ENCODE measurements around the gene GALM. TPM values are rescaled to one million over a fixed set of nuclear protein-coding genes. Genes with fewer than 3 reads are reported as not detected.

The GALM gene
- total and polyA plus RNA-seq, 2 donors (not counting 3 experiments of a cell fraction or from before 2014, with no cell fraction given): 4.8 to 6.1 TPM

- intact Hi-C loops (cut with micrococcal nuclease) (loop anchor here (5.0 kb wide), 1 partner anchor 292 kb away; the partner anchor contains the start of gene ATL2), dilution Hi-C loops (cut with MboI; ENCODE audit: extremely low pct_ligation_motif_present, low sequenced_read_pairs) (no loop called here)
- Histone ChIP-seq H3K4me2 (ENCODE audit: insufficient read depth, low read length) (no peak overlapping the region), H3K36me3 (ENCODE audit: control insufficient read depth in 2 of 2, extremely low read depth in 1 of 2, insufficient read depth in 2 of 2, low read length in 2 of 2) (no peaks in the 10 kb centered on the region), H3K27me3 (ENCODE audit: control insufficient read depth in 2 of 2, insufficient read depth in 2 of 2, low read length in 2 of 2) (no peaks in the 10 kb centered on the region), H3K27ac (ENCODE audit: insufficient read depth, low read depth, low read length) (no peak overlapping the region), H3K9me3 (replicated peaks; ENCODE audit: control insufficient read depth, insufficient read depth, low read length) (no peaks in the 10 kb centered on the region), H3K4me1 (ENCODE audit: control insufficient read depth, extremely low read depth, insufficient read depth, low read length) (peaks cover 3% of the 10 kb centered on the region), H3K79me2 (ENCODE audit: control insufficient read depth, insufficient read depth, low read length) (no peaks in the 10 kb centered on the region), H3K9me1 (replicated peaks; ENCODE audit: control insufficient read depth, extremely low read depth, insufficient read depth, low read length) (no peaks in the 10 kb centered on the region), H4K20me1 (replicated peaks; ENCODE audit: control insufficient read depth, extremely low read depth, insufficient read depth, low read length) (no peaks in the 10 kb centered on the region), H3K9ac (replicated peaks; ENCODE audit: extremely low read depth, insufficient read depth, low read length) (no peak overlapping the region), H3K4me3 (replicated peaks in 1 of 3; ENCODE audit: insufficient read depth in 1 of 3, low read depth in 1 of 3, low read length in 3 of 3) (no peak overlapping the region), H2AFZ (ENCODE audit: low read depth, low read length) (no peak overlapping the region)
- no peak for FAIRE-seq
- CTCF ChIA-PET: no interaction called here
- TF ChIP-seq MAX (IDR thresholded peaks at IDR 0.05; ENCODE audit: insufficient read depth, insufficient read length): no peak
- TF ChIP-seq CTCF (IDR thresholded peaks at IDR 0.05; ENCODE audit: extremely low read depth in 1 of 2, insufficient read depth in 1 of 2, low read depth in 1 of 2, low read length in 2 of 2): no peak
- TF ChIP-seq FOS (IDR thresholded peaks at IDR 0.05; ENCODE audit: borderline replicate concordance, insufficient read depth, low read length): no peak
- no peak for TF ChIP-seq POLR2A (IDR thresholded peaks at IDR 0.05; ENCODE audit: low read depth, low read length)
- no peak for TF ChIP-seq POLR2AphosphoS5 (IDR thresholded peaks at IDR 0.05; ENCODE audit: insufficient read depth, low read depth, low read length)
- no peak for TF ChIP-seq EZH2 (IDR thresholded peaks at IDR 0.05; ENCODE audit: borderline replicate concordance, low read depth, low read length, severe bottlenecking)
- TF ChIP-seq MYC (IDR thresholded peaks at IDR 0.05; ENCODE audit: low read depth, low read length): no peak
- TF ChIP-seq GATA2 (IDR thresholded peaks at IDR 0.05; ENCODE audit: insufficient read depth, insufficient read length, low read depth, low read length): no peak
- no peak for TF ChIP-seq JUN (IDR thresholded peaks at IDR 0.05; ENCODE audit: borderline replicate concordance, insufficient read depth, insufficient read length, low read depth)
- POLR2A ChIA-PET: no interaction called here
- no TSS peak for BruUV-seq (replicated peaks)
- DNase-seq (ENCODE audit: low read depth, low spot score): no peak
These were observed 3.0 kb downstream of the GALM start for GRCh38 chr2:38668779-38669479.

All from endothelial cell of umbilical vein (primary cell).